KOPT-K1 (cell line): ENCODE measurements around the gene IL1RAPL2.
"Not testable (repeated sequence)": the region's sequence is repeated elsewhere in the genome, so short reads cannot be mapped to it uniquely, and the experiment has no call there.

Experiments
- H3K27ac ChIP-seq: fragments of 200-600 bp; sonication (generic); 2 replicates; pipeline ENCODE4 v1.5.1; 2016; ENCODE audit warnings: antibody characterized with exemption, mild to moderate bottlenecking, low read depth, low read length; ENCODE audit not compliant: poor library complexity, severe bottlenecking
- H3K36me3 ChIP-seq: fragments of 200-600 bp; sonication (generic); 2 replicates; pipeline ENCODE4 v1.5.1; 2017; ENCODE audit warnings: antibody characterized with exemption, mild to moderate bottlenecking, low read length, moderate library complexity; ENCODE audit not compliant: insufficient read depth
- H3K9me3 ChIP-seq: fragments of 200-600 bp; sonication (generic); 2 replicates; pipeline ENCODE4 v1.5.1; 2017; ENCODE audit warnings: antibody characterized with exemption, low read length, mild to moderate bottlenecking; ENCODE audit not compliant: insufficient read depth, poor library complexity, severe bottlenecking

The IL1RAPL2 gene

GRCh38 chrX:105775679-105776078 lies 1209.7 kb downstream of the IL1RAPL2 start:
- no peaks in the 10 kb centered on the region for H3K36me3 ChIP-seq
- no peak overlapping the region for H3K27ac ChIP-seq
- H3K9me3 ChIP-seq: no peaks in the 10 kb centered on the region

GRCh38 chrX:105781804-105782203 lies 1215.8 kb downstream of the IL1RAPL2 start:
- H3K27ac ChIP-seq: no peak overlapping the region
- no peaks in the 10 kb centered on the region for H3K36me3 ChIP-seq
- no peaks in the 10 kb centered on the region for H3K9me3 ChIP-seq

- H3K27ac ChIP-seq, H3K9me3 ChIP-seq, H3K36me3 ChIP-seq: not testable (repeated sequence)
These were observed 1230.9 kb downstream of the IL1RAPL2 start for GRCh38 chrX:105796877-105797276.

- Histone ChIP-seq H3K36me3 (no peaks in the 10 kb centered on the region), H3K27ac (no peak overlapping the region), H3K9me3 (no peaks in the 10 kb centered on the region)
These were observed 1237.9 kb downstream of the IL1RAPL2 start for GRCh38 chrX:105803891-105804290.

GRCh38 chrX:105805655-105806054 lies 1239.7 kb downstream of the IL1RAPL2 start:
- H3K9me3 ChIP-seq, H3K27ac ChIP-seq, H3K36me3 ChIP-seq: not testable (repeated sequence)

- Histone ChIP-seq H3K27ac (no peak overlapping the region), H3K9me3 (no peaks in the 10 kb centered on the region), H3K36me3 (no peaks in the 10 kb centered on the region)
These were observed 1250.5 kb downstream of the IL1RAPL2 start for GRCh38 chrX:105816517-105816916.
